Adrenal gland (tissue), 5 donors: ENCODE measurements around the gene FAM98C.

ENCODE experiments used
- CTCF ChIP-seq, 6 experiments: fragments of 450-650 bp in 4 of 6; fragments of 200-600 bp in 2 of 6; sonication (generic) in 1 of 6; IDR thresholded peaks; 1 replicate in 5 of 6; 2 replicates in 1 of 6; pipeline versions ENCODE4 v1.5.1 to v1.8.0; 2016 to 2021; ENCODE audit warnings: antibody characterized with exemption in 6 of 6, mild to moderate bottlenecking in 2 of 6, moderate library complexity in 1 of 6
- POLR2A ChIP-seq, 2 donors: fragments of 450-650 bp; IDR thresholded peaks; one replicate each; pipeline ENCODE4 v1.6.1; 2017; ENCODE audit warnings: antibody characterized with exemption in 2 of 2, mild to moderate bottlenecking in 2 of 2, moderate library complexity in 1 of 2
- donor health status: DM: no; HTN: no; CAD: no.

- TF ChIP-seq CTCF (IDR thresholded peaks at IDR 0.05) (no peak), POLR2A (IDR thresholded peaks at IDR 0.05) (no peak)
Observed at GRCh38 chr19:38441657-38442348, 38.9 kb downstream of the FAM98C start.
